Left kidney (tissue), 2 donors: ENCODE results near the gene CHAF1B. TPM values are rescaled to one million over a fixed set of nuclear protein-coding genes. Genes with fewer than 3 reads are reported as not detected.
"Not testable (repeated sequence)": the region's sequence is repeated elsewhere in the genome, so short reads cannot be mapped to it uniquely, and the experiment has no call there.

Experiments
- DNase-seq: peaks from one replicate; pipeline ENCODE4 v3.0.0-alpha.2; 2013
- polyA plus RNA-seq: library from polyadenylated mRNA; unstranded; fragments of 120-200 nt; gene quantifications from one replicate; pipeline ENCODE4 v1.2.1, GENCODE V29; 2013; ENCODE audit not compliant: insufficient read length

The CHAF1B gene
- polyA plus RNA-seq, 1 donor, result 11.4 TPM

GRCh38 chr21:36386031-36386642 lies 945 bp downstream of the CHAF1B start:
- DNase-seq, result no peak

GRCh38 chr21:36388096-36388495 lies 2.9 kb downstream of the CHAF1B start:
- no peak for DNase-seq

- no peak for DNase-seq
These were observed 3.6 kb downstream of the CHAF1B start for GRCh38 chr21:36388835-36389234.

- DNase-seq, result not testable (repeated sequence)
These were observed 6.5 kb downstream of the CHAF1B start for GRCh38 chr21:36391649-36392048.

GRCh38 chr21:36395353-36396111 lies 10.3 kb downstream of the CHAF1B start:
- no peak for DNase-seq

GRCh38 chr21:36396325-36396724 lies 11.1 kb downstream of the CHAF1B start:
- no peak for DNase-seq

GRCh38 chr21:36396971-36397370 lies 11.8 kb downstream of the CHAF1B start:
- no peak for DNase-seq

- DNase-seq, result no peak
These were observed 12.4 kb downstream of the CHAF1B start for GRCh38 chr21:36397606-36398005.

GRCh38 chr21:36399736-36400135 lies 14.5 kb downstream of the CHAF1B start:
- not testable (repeated sequence) for DNase-seq

GRCh38 chr21:36400719-36401118 lies 15.5 kb downstream of the CHAF1B start:
- no peak for DNase-seq

- no peak for DNase-seq
These were observed 17.1 kb downstream of the CHAF1B start for GRCh38 chr21:36402339-36402738.

- no peak for DNase-seq
These were observed 18.5 kb downstream of the CHAF1B start for GRCh38 chr21:36403713-36404112.

GRCh38 chr21:36408568-36408967 lies 23.4 kb downstream of the CHAF1B start:
- DNase-seq, result no peak

GRCh38 chr21:36411301-36411700 lies 26.1 kb downstream of the CHAF1B start:
- no peak for DNase-seq

GRCh38 chr21:36412916-36413315 lies 27.7 kb downstream of the CHAF1B start:
- DNase-seq, result no peak

- no peak for DNase-seq
These were observed 30.2 kb downstream of the CHAF1B start for GRCh38 chr21:36415375-36415774.

- DNase-seq, result no peak
These were observed 34.0 kb downstream of the CHAF1B start for GRCh38 chr21:36419241-36419640.

- peak; percentile 88 for DNase-seq
These were observed 34.8 kb downstream of the CHAF1B start for GRCh38 chr21:36419996-36420395.

GRCh38 chr21:36420571-36421339 lies 35.6 kb downstream of the CHAF1B start:
- no peak for DNase-seq

GRCh38 chr21:36422279-36423098 lies 37.3 kb downstream of the CHAF1B start:
- DNase-seq, result peak; percentile 41

- DNase-seq, result no peak
These were observed 38.7 kb downstream of the CHAF1B start for GRCh38 chr21:36423771-36424433.

GRCh38 chr21:36424592-36424991 lies 39.4 kb downstream of the CHAF1B start:
- no peak for DNase-seq
